HG02571 (cell line): ENCODE measurements around the gene WDR18.

Experiments
- ATAC-seq: cut with Tn5 transposase; IDR thresholded peaks from one replicate; pipeline ENCODE4 v1.9.1; 2021; ENCODE audit warnings: mild to moderate bottlenecking, moderate library complexity; ENCODE audit not compliant: unreplicated experiment

Gene WDR18

GRCh38 chr19:1006711-1007398 lies 22.7 kb downstream of the WDR18 start:
- ATAC-seq, result no peak

- no peak for ATAC-seq
Measured at GRCh38 chr19:1007399-1008251, 23.5 kb downstream of the WDR18 start.

GRCh38 chr19:1008268-1009040 lies 24.3 kb downstream of the WDR18 start:
- ATAC-seq, result no peak

DNA sequence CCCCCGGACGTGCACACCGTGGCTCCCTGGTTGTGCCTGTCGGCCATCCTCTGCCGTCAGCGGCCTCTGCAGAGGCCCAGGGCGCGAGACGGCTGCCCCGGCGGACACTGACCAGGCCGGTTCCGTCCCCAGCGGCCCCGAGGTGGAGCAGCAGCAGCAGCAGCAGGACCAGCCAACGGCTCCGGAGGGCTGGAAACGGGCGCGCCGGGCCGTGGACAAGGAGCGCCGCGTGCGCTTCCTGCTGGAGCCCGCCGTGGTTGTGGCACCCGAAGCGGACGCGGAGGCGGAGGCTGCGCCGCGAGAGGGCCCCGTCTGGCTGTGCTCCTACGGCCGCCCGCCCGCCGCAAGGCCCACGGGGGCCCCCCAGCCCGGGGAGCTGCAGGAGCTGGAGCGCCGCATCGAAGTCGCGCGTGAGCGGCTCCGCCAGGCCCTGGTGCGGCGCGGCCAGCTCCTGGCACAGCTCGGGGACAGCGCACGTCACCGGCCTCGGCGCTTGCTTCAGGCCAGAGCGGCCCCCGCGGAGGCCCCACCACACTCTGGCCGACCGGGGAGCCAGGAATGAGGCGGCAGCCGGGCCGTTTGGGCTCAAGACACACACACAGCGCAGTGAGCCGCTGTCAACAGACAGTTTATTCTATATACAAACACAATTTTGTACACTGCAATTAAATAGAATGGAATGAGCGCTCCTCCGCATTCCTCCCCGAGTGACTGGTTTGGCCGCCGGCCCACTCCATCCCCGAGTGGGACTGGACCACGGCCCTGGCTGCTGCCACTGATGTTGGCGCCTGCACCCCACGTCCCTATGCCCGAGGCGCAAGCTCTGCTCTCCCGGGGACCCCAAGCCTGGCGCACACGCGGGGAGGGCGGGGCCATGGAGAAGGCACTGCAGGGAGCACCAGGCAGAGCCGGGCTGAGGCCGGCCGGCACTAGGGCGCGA lies 25.2 kb downstream of the WDR18 start:
- ATAC-seq, result no peak

- no peak for ATAC-seq
Measured at GRCh38 chr19:1009981-1010538, 25.9 kb downstream of the WDR18 start.

DNA sequence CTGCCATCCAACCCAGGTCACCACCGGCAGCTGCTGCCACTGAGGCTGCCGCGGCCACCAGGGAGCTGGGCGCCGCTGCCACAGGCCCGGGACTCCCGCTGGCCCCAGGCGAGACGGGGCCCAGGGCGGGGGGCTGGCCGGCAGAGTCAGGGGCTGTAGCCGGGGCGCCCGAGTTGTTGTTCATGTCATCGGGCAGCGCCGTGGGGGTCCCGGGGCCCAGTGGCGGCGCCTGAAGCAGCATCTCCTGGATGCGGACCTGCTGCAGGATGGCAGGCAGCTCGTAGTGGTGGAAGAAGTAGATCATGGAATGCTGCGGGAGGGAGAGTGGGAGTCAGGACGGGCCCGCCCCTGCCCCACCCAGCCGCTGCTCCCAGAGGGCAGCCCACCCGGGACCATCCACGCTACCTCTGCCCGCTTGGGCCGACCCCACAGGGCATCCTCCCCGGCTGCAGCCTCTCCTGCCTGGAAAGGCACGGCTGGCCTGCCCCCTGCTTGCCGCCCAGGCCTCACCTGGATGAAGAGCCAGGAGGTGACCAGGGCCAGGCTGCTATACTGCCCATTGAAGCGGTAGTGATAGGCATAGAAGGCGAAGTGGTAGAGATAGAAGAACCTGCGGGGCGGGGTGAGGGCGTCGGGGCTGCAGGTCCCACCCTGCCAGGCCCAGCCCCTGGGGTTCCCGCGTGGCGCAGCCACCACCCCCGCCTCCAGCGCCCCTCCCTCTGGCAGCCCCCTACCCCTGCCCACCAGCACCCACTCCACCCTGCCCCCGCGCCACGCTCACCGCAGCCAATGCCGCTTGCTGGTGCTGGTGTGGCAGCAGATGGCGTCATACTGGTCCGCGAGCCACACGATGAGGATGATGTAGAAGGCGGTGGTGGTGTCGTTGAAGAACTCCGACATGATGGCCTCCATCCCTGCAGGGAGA lies 26.7 kb downstream of the WDR18 start:
- no peak for ATAC-seq

DNA sequence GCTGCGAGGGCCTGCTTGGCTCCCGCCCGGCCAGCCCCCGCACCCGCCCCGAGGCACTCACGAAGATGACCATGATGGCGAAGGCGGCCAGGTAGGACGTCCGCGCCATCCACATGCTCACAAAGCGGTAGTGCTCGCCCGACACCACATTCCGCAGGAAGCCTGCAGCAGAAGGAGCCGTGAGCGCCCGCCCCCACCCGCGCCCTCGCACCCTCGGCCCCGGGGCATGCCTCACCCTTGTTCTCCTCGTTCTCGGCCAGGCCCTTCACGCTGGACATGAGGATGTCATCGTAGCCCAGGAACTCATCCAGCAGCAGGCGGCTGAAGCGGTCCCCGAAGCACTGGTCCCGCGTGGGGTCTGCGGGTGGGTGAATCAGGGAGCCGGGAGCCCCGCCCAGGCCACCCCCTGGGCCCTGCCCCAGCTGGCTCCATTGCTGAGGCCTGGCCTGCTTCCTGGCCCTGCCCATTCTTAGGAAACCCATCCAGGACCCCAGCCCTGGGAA lies 27.7 kb downstream of the WDR18 start:
- ATAC-seq, result no peak

DNA sequence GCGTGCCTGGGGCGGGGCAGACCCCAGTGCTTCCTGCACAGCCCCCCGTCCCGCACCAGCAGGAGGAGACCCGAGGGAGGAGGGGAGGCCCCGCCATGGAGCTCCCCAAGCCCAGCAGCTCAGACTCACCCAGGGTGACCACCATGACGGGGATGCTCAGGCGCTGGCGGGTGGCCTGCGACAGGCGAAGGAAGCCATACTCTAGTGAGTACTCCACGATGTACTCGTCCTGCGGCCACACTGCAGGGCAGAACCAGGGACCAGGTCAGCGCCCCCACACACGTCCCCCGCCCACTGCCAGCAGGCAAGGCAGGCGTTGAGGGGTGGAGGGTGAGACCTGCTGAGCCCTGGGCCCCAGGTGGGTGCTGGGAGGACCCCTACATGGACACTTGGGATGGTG lies 28.2 kb downstream of the WDR18 start:
- ATAC-seq, result no peak

DNA sequence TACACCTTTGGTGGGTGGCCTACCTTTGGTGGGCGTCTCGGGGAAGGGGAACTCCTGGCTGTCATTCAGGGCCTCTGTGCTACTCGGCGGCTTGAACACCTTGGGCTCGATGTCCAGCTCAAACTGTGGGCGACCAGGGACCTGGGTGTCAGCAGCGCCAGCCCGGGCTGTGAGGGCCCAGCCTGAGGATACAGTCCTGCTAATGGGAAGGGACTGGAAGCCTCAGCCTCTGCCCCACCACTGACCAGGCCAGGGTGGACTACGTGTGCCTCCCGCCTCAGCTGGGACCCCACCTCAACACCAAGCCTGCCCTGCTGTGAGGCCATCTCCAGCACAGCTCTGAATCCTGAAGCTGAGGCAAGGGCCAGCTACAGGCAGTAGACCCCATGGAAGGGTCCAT lies 29.1 kb downstream of the WDR18 start:
- no peak for ATAC-seq

DNA sequence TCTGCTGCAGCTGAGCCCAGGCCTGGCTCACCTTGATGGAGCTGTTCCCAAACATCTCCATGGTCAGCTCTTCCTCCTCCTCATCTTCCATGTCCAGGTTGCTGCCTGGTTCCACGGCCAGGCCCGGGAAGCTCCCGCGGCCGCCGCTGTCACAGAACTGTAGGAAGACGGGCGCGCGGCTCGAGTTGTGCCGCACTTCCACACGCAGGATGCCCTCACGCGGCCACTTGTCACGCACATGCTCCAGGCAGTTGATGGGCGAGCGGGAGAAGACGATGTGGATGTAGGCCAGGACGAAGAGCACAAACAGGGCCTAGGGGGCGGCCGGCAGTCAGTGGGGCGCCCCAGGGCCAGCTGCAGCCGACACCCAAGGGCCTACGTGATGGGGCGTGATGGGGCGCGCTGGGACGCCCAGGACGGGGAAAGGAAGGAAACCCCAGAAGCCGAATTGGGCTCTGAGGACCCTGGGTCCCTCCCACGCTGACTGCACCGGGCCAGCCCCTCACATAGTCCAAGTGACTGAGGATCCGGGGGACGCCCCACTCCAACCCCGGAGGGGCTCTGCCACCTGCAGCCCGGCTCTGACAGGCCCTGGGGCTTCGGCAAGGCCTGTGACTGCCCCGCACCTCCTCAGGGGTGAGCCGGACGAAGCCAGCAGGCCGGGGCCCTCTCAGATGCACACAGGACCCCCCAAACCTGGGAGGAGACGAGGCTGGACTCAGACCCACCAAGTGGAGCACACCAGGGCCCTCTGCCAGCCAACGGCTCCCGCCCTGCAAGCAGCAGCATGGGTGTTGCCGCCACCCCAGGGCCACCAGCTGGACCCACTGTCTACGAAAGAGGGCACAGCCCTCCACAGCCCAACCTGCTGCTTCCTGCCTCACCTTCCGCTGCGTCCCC lies 30.3 kb downstream of the WDR18 start:
- no peak for ATAC-seq

DNA sequence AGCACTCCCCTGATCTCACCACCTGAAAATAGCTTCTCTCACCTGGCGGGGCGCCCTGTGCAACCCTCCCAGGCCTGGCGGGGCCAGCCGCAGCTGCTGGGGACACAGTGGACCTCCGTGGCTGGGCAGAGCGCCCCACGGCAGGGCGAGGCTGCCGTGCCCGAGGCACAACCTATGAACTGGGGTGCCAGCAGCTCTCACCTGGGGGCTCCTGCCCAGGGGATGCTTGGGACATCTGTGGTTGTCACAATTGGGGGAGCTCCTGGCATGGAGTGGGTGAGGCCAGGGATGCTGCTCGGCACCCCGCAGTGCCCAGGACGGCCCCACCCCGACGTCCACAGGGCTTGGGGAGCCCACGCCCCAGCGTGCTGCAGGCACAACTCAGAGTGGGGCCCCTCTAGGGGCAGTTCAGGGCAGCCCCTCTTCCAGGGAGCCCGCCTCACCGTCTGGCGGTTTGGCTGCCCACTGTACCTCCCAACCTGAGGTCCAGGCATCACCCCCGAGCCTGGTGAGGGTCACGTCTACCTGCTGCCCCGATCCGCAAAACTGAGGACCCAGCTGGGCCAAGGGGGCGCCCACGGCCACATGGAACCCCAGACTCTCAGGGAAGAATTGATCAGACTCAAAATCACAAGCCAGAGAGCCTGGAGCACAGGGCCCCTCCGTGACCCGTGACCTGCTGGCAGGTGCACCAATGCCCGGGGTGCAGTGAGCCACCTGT lies 31.1 kb downstream of the WDR18 start:
- no peak for ATAC-seq

- no peak for ATAC-seq
Measured at GRCh38 chr19:1015782-1016646, 31.9 kb downstream of the WDR18 start.

GRCh38 chr19:1016647-1017114 lies 32.5 kb downstream of the WDR18 start:
- no peak for ATAC-seq

DNA sequence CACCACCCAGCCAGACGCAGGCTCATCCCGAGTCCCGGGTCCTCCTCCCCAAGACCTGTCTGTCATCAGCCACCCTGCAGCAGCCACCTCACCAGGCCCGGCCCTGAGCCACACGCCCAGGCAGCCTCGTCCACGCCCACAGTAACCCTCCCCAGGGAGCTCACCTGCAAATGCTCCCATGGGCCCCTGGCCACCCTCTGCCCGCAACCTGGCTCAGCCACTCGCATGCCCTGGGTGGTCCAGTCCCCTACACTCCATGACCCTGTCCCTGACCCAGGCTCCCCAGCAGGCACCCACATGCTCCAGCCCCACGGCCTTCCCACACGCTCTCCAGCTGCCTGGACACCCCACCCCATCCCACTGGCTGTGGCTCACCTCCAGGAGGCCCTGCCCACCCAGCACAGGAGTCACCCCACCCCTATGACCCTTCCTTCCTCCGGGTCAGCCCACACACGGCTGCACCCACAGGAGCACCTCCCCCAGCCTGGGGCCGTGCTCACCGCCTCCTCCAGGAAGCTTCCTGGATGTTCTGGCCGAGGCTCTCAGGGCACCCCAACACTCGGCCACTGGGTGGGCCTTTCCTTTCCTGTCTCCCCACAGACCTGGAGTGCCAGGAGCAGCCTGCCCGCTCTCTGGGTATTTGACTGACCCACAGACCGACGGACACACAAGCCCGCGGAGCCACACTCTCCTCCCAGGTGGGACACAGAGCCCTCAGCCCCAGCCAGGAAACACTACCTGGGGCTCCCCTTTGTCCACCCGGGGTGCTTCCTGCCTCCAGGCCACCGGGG lies 33.2 kb downstream of the WDR18 start:
- ATAC-seq, result no peak

DNA sequence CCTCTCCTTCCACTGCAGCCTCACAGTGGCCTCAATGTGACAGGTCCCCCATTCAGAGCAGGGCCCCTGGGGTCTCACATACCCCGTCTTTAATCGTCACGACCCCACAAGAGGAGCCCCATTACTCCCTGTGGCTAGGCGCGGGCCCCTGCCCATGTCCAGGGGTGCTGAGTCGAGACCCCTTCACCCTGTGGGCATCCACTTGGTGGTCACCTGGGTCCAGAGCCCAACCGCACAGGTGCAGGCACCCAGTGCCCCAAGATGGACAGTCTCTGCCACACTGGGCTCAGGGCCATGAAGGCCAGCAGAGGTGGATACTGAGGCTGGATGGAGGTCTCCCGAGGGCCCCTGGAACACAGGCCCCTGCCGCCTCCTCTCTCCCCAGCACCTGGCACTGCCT lies 33.8 kb downstream of the WDR18 start:
- ATAC-seq, result no peak
